ENCODE measurements around the gene RDH5.

The RDH5 gene, protein sequence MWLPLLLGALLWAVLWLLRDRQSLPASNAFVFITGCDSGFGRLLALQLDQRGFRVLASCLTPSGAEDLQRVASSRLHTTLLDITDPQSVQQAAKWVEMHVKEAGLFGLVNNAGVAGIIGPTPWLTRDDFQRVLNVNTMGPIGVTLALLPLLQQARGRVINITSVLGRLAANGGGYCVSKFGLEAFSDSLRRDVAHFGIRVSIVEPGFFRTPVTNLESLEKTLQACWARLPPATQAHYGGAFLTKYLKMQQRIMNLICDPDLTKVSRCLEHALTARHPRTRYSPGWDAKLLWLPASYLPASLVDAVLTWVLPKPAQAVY

DNA sequence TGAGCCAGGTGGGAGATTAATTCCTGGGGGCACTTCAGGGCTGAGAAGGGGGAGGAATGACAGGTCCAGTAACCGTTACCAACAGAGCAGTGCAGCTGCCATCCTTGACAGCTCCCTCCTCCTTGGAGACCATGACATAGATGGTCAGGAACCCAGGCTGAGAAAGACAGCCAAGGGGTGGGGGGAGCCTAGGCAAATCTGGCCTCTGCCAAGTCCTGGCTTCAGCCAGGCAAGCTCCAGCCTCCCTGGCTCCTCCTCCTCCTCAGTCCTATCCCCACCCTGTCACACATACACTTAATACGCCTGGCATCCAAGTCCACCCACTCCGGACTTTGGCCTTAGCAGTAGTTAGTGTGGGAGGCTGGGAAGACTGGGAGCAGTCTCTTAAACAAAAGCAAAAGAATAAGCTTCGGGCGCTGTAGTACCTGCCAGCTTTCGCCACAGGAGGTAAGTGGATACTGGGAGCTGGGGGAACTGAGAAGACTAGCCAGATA is at the start of gene RDH5:
Gene RDH5, plus strand, starts transcription at position 323 of the 494 bp plus-strand sequence. CDS start 792 bp downstream, outside the sequence.
- FAIRE-seq (no peak), DNase-seq (ENCODE audit: insufficient read length, low spot score) (no peak)

DNA sequence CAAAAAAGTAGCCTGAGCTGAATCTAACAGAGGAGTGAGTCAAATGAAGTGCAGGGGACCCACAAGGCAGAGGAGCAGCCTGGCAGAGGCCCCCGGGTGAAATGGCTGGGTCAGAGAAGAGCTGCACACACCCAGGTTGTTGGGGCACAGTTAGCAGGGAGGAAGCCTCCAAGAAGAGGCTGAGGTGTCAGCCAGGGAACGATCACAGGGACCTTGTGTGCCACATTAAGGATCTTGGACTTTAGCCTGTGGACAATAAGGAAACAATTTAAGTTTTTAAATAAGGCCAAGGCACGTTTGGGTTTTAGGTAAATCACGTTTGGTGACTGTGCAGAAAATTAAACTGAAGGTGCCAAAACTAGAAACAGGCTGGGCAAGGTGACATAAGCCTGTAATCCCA is 48.4 kb upstream of the RDH5 start:
- DNase-seq (ENCODE audit: insufficient read length, low spot score) (no peak), FAIRE-seq (no peak)

DNA sequence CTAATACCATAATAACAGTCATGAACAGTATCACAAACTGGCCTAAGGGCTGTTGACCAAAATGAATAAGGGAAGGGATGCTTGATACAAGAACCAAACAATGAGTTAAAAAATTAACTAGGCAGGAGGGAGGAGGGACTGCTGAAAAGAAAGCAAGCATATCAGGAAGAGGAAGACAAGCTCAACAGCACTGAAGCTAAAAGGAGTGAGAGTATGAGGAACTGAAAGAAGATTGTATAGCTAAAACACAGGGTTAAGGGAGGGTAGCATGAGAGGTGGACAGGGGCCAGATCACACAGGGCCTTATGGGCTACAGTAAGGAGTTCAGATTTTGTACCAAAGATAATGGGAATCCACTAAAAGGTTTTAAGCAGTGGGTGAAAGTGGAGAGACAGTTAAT is 46.6 kb upstream of the RDH5 start:
- no peak for FAIRE-seq
- no peak for DNase-seq (ENCODE audit: insufficient read length, low spot score)

DNA sequence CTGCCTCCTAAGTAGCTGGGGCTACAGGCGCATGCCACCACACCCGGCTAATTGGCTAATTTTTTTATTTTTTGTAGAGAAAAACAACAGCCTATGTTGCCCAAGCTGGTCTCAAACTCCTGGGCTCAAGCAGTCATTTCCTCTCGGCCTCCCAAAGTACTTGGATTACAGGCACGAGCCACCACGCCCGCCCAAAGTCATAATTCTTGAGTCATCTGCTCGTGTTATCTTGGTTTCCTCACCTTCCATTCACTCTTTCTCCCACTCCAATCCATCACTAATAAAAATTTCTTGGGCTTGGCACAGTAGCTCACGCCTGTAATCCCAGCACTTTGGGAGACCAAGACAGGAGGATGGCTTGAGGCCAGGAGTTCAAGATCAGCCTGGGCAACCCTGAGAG is 44.5 kb upstream of the RDH5 start:
- FAIRE-seq (no peak), DNase-seq (ENCODE audit: insufficient read length, low spot score) (no peak)

DNA sequence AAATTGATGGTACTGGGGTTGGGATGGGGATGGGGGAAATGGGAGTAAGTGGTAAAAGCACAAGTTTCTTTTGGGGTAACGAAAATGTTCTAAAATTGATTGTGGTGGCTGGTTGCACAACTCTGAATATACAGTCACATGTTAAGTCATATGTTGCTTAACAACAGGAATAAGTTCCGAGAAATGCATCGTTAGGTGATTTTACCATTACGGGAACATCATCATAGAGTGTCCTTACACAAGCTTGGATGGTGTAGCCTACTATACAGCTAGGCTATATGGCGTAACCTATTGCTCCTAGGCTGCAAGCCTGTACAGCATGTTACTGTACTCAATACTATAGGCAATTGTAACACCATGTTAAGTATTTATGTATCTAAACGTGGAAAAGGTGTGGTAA is 43.5 kb upstream of the RDH5 start:
- no peak for FAIRE-seq
- no peak for DNase-seq (ENCODE audit: insufficient read length, low spot score)

DNA sequence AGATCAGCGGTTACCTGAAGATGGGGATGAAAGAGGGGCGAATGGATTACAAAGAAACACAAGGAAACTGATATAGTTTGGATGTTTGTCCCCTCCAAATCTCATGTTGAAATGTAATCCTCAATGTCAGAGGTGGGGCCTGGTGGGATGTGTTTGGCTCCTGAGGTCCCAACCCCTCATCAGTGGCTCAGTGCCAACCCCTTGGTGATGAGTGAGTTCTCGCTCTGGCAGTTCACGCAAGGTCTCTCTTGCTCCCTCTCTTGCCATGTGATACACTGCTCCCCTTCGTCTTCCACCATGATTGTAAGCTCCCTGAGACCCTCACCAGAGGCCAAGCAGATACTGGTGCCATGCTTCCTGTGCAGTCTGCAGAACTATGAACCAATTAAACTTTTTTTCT is 40.5 kb upstream of the RDH5 start:
- no peak for DNase-seq (ENCODE audit: insufficient read length, low spot score)
- FAIRE-seq = no peak

DNA sequence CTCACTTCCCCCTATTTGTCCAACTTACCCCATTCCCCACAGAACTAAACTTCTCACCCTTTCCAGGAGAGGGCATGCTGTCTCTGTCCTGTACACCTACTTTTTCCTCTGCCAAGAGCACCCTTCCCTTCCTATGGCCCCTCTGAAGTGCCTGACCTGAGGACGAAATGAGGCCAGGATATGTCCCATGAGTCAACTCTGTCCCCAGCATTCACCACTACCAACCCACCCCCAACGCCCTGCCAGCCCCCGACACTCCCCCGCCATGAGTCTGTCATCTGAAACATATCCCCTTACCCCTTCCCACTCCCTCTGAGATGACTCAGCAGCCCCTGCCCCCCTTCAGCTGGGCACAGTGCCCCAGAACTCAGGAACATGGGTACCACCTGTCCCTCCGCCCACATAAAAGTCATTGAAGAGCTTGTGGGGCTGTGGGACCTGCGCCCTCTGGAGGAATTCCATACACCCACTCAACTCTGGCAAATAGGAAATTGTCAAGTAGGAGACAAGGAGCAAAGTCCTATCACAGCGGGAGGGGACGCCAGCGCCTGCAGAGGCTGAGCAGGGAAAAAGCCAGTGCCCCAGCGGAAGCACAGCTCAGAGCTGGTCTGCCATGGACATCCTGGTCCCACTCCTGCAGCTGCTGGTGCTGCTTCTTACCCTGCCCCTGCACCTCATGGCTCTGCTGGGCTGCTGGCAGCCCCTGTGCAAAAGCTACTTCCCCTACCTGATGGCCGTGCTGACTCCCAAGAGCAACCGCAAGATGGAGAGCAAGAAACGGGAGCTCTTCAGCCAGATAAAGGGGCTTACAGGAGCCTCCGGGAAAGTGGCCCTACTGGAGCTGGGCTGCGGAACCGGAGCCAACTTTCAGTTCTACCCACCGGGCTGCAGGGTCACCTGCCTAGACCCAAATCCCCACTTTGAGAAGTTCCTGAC is 38.8 kb upstream of the RDH5 start:
- FAIRE-seq = peak; percentile 86
- peak; percentile 73 for DNase-seq (ENCODE audit: insufficient read length, low spot score)

DNA sequence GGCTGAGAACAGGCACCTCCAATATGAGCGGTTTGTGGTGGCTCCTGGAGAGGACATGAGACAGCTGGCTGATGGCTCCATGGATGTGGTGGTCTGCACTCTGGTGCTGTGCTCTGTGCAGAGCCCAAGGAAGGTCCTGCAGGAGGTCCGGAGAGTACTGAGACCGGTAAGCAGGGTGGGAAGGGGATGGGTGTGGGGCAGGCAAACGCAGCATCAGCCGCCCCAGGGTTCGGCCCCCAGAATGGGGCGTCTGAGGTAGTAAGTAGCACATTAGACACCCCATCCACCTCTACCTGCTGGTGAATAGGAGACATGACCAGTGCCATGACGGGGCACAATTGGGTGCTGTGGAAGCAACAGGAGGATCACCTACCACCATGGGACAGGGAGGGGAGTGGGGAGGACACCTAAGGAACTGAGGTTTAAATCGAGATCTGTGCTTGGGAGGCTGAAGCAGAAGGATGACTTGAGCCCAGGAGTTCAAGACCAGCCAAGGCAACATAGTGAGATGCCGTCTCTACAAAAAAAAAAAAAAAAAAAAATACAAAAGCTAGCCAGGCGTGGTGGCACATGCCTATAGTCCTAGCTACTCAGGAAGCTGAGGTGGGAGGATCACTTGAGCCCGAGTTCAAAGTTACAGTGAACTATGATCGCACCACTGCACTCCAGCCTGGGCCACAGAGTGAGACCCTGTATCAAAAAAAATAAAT is 38.0 kb upstream of the RDH5 start:
- FAIRE-seq (no peak), DNase-seq (ENCODE audit: insufficient read length, low spot score) (no peak)

DNA sequence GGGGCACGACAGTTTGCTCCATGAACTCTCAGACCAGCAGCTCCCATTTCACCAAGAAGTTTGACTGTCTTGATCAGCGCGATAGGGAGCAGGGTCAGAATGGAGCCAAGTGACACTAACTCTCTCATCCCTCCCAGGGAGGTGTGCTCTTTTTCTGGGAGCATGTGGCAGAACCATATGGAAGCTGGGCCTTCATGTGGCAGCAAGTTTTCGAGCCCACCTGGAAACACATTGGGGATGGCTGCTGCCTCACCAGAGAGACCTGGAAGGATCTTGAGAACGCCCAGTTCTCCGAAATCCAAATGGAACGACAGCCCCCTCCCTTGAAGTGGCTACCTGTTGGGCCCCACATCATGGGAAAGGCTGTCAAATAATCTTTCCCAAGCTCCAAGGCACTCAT is 36.5 kb upstream of the RDH5 start:
- no peak for DNase-seq (ENCODE audit: insufficient read length, low spot score)

DNA sequence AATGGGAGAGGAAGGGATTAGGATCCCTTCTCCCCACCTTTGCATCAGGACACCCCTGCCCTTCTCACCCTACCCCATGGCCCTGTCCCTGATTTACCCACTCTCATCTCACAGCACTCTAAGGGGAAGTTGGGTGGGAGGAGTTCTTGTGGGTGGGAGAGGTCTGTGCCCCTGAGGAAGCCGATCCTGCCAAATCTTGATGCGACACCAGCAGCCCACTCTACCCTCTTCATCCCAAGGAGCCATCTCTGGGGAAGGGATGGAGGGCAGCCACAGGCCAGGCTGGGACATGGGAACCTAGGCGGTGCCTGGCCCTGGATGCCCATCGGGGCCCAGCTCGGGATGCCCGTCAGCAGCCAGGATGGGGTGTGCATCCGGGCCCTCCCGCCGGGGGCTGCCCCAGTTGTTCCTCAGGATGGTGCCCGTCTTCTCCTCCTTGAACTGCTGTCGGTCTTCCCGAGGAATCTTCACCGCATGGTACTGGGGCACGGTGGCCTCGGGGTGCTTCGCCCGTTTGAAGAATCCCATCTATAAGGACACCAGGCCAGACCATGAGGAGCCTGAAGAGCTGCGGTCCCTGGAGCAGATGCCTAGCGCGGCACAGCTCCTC is 35.3 kb upstream of the RDH5 start:
- no peak for FAIRE-seq

More for the DNA sequence above, 36.5 kb upstream of the RDH5 start:
- FAIRE-seq = no peak

DNA sequence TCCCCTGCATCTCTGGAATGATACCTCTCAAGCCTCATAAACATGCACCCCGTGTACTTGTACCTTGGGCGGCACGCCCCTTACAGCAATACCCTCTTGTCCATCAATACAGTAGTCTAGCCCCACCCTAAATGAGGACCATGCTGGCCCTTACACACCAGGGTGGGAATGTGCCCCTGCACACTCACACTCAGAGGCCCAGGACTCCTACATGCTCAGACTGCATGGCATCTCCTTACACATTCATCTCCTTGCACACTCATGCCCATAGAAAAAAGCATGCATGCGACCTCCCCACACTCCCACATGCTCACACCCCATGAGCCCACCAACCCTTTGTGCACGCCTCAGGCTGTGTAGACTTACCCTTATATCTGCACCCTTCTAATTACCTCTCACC is 34.5 kb upstream of the RDH5 start:
- DNase-seq (ENCODE audit: insufficient read length, low spot score) (no peak), FAIRE-seq (no peak)

More for the DNA sequence above, 35.3 kb upstream of the RDH5 start:
- no peak for DNase-seq (ENCODE audit: insufficient read length, low spot score)

DNA sequence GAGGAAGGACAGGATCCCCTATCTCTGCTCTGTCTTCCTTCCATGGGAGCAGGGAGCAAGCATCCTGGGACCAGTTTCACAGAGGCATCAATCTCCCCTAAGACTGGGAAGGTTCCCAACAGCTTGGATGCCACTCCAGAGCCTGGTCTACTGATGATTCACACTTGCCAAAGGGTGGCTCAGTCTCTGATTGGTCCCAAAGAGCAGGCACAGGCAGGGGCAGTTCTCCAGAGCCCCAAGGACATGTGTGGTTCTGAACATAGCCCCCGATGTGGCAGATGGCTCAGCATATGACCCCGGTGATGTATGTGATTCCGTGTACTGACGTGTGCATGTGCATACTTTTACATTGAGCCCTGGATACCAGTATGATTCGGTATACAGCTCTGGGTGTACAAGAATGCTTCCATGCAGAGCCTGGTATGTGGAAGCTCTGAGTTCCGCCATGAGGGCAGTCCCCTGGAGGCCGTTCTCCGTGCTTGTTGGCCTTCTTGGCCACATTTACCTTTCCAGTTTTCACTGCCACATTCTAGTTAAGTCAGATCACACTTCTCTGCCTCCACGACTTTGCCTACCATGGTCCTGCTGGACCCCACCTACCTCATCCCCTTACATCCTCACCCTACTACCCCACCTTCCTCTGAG is 33.7 kb upstream of the RDH5 start:
- DNase-seq (ENCODE audit: insufficient read length, low spot score) (no peak), FAIRE-seq (no peak)

DNA sequence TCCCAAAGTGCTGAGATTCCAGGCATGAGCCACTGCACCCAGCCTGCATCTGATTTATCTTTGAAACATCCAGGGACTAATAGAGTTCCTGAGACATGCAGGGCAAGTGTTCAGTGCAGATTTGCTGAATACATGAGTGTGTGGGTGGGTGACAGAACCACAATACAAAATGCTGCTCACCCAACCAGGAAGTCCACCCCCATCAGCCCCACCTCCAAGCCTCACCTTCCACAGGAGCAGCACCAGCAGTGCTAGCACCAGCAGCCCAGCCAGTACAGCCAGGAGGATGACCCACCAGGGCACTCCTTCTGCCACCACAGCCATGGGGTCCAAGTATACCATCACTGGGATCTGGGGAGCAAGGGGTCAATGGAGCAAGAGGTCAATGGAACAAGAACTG is 32.4 kb upstream of the RDH5 start:
- no peak for DNase-seq (ENCODE audit: insufficient read length, low spot score)
- FAIRE-seq = no peak

DNA sequence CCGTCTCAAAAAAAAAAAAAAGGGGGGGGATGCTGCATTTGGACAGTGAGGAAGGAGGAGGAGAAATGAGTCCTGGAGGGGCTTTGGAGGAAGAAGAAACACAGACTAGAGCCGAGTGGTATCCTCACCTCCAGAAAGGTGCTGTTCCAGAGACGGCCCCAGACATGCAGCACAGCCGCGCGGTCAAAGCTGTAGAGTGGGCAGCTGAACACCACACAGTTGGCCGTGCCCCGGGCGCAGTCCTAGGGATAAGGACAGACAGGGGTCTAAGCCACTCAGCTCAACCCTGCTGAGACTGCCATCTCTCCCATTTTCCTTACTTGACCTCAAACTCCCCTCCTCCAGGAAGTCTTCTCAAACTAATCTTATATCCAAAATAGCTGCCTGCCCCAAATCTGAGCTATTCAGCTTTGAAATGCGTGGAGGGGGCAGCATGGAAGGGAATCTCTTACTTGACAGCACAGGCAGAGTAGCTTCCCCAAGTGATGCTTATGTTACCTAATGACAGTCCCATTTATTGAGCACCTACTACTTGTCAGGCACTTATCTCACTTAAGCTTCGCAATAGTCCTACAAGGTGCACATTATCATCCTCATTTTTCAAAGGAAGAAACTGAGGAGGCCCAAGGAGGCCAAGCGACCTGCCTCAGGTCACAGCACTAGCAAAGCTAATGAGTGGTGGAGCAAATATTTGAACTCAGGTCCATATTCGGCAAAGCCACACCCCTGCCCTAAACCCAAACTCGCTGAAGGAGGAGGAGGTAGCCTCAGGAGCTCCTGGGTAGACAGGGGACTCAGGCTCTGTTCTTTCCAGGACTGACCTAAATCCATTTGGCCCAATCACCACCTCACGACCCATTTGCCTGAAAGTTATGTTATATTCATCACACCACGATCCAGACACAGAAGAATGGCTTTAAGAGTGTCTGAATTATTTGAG is 31.2 kb upstream of the RDH5 start:
- FAIRE-seq (no peak), DNase-seq (ENCODE audit: insufficient read length, low spot score) (no peak)

DNA sequence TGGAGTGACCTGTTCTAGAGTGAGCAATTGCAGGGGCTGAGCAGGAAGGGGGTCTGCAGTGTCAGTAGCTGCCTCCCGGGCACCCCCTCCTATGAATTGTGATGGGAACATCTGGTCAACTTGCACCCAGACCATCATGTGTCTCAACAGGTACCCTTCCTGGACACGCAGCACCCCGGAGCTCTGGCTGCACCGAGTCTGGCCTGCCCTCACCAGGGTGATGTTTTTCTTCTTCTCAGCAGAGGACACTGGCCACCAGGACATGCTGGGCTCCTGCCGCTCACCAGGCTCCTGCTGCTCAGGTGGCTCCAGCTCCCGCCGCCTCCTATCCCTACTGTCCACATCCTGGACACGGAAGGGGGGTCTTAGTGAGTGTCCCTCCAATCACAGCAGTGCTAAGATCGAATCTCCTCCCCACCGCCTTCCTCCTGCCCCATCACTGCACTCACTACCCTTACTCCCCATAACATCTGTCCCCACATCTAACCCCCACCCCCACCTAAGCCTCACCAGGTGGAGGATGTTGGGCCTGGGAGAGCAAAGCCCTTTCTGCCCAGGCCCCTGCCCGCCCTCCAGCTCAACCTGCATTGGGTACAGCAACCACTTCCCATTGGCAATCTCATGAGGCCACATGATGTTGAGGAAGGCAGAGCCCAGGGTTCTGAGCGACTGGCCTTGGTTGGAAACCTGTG is 27.4 kb upstream of the RDH5 start:
- FAIRE-seq (no peak), DNase-seq (ENCODE audit: insufficient read length, low spot score) (no peak)

DNA sequence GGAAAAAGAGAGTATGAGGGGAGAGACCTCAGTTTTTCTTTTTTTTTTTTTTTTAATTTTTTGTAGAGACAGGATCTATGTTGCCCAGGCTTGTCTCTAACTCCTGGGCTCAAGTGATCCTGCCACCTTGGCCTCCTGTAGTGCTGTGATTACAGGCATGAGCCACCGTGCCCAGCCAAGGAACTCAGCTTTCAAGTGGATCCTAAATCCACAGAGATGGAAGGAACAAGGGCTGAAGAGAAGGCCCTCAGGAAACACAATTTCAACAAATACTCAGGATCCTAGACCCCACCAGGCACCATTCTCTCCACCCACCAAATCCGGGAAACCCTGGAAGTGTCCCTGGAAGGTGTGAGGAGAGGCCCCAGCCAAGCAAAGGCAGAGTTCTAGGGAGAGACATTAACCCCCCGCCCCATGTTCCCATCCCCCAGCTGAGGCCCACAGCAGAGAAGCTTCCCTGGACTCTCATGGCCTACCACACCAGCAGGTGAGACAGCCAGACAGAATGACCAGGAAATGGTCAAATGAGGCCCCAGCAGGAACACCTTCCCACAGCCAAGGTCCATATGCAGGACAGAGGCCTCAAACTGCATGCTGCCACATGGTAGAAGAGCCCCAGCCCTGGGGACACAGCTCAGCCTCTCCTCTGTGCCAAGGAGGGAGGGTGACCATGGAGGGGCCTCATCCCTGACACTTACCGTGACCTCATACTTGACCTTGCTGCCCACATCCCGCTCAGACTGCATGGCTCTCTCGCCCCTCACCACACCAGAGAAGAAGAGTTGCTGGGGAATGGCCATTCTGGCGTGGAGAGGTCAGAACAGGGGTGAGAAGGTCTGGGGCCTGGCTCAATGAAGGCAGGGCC is 26.6 kb upstream of the RDH5 start:
- FAIRE-seq (no peak), DNase-seq (ENCODE audit: insufficient read length, low spot score) (no peak)

DNA sequence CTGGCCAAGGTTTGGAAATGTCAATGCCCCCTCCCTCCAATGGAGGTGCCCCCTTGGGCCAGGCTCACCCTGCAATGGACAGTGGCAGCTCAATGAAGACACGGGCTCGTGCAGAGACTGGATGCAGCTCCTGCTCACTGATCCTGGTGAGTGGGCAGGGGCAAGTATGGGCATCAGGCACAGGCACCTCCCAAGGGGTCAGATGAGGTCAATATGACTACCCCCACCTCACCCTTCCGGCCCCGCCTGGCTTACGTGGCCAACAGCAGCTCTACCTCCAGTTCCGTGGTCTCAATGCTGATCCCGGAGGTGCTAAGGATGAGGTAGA is 26.0 kb upstream of the RDH5 start:
- FAIRE-seq (no peak), DNase-seq (ENCODE audit: insufficient read length, low spot score) (no peak)

DNA sequence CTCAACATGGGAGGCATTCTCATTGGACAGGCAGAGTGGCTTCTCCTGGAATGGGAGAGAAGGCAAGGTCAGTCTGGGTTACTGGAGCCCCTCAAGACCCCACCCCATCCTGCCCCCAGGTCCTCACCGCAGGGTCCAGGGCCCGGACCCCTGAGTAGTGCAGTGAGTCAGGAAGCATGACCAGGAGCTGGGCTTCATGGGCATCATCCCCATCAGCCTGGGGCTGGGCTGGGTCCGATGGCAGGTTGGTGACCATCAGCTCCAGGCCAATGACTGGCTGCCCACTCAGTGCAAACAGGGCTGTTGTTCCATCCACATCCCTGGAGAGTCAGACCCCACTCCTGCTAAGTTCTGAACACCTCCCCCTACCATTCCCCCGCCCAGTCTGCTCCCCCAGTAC is 25.5 kb upstream of the RDH5 start:
- FAIRE-seq = no peak
- DNase-seq (ENCODE audit: insufficient read length, low spot score) = no peak
